OCI-M1 (cell line): ENCODE data around the gene STXBP5L.
"Not testable (repeated sequence)": the region's sequence is repeated elsewhere in the genome, so short reads cannot be mapped to it uniquely, and the experiment has no call there.

Experiments used
- DNase-seq: peaks from one replicate; lab custom pipeline; 2025; lab: John Stamatoyannopoulos, UW

The STXBP5L gene

GRCh38 chr3:121431726-121432517 is 523.9 kb downstream of the STXBP5L start:
- DNase-seq, result peak; percentile 90

- DNase-seq, result no peak
Measured at GRCh38 chr3:121436074-121436473, 528.1 kb downstream of the STXBP5L start.

GRCh38 chr3:121436641-121437040 is 528.6 kb downstream of the STXBP5L start:
- DNase-seq, result no peak

GRCh38 chr3:121443456-121443855 is 535.5 kb downstream of the STXBP5L start:
- DNase-seq, result no peak

- not testable (repeated sequence) for DNase-seq
Measured at GRCh38 chr3:121451752-121452151, 543.7 kb downstream of the STXBP5L start.

GRCh38 chr3:121462565-121462964 is 554.6 kb downstream of the STXBP5L start:
- DNase-seq, result no peak

- DNase-seq, result no peak
Measured at GRCh38 chr3:121463745-121464144, 555.7 kb downstream of the STXBP5L start.

- DNase-seq, result no peak
Measured at GRCh38 chr3:121467085-121467484, 559.1 kb downstream of the STXBP5L start.

- no peak for DNase-seq
Measured at GRCh38 chr3:121473001-121473400, 565.0 kb downstream of the STXBP5L start.
